Astrocyte (in vitro differentiated cells and primary cell): Measurements from ENCODE around the gene MKKS. TPM values are rescaled to one million over a fixed set of nuclear protein-coding genes. Genes with fewer than 3 reads are reported as not detected.

Source experiments
- DNase-seq: peaks from one replicate; pipeline ENCODE4 v3.0.0-alpha.2; 2010; ENCODE audit warnings: low read depth
- FAIRE-seq: peaks from 2 replicates; lab custom pipeline; 2011; peaks lifted over from hg19 to GRCh38; lab: Jason Lieb, UNC
- H2AFZ ChIP-seq: 2 replicates; pipeline ENCODE4 v1.6.0; 2012; ENCODE audit warnings: low read depth, low read length, inconsistent platforms
- H3K27ac ChIP-seq: 2 replicates; pipeline ENCODE4 v1.5.1; 2011; ENCODE audit warnings: low read depth, low read length, inconsistent platforms
- H3K27me3 ChIP-seq: 2 replicates; pipeline ENCODE4 v1.6.0; 2011; ENCODE audit warnings: low read length, inconsistent platforms; ENCODE audit not compliant: insufficient read depth
- H3K36me3 ChIP-seq: 2 replicates; pipeline ENCODE4 v1.5.1; 2011; ENCODE audit warnings: low read length, inconsistent platforms; ENCODE audit not compliant: insufficient read depth
- H3K4me1 ChIP-seq: 2 replicates; pipeline ENCODE4 v1.5.1; 2011; ENCODE audit warnings: low read length, inconsistent platforms; ENCODE audit not compliant: insufficient read depth
- H3K4me2 ChIP-seq: 2 replicates; pipeline ENCODE4 v1.6.0; 2012; ENCODE audit warnings: low read length, inconsistent platforms
- H3K4me3 ChIP-seq: 2 replicates; pipeline ENCODE4 v1.5.1; 2011; ENCODE audit warnings: low read depth, mild to moderate bottlenecking, low read length, inconsistent platforms; ENCODE audit not compliant: insufficient read depth
- H3K79me2 ChIP-seq: 2 replicates; pipeline ENCODE4 v1.6.0; 2012; ENCODE audit warnings: mild to moderate bottlenecking, low read length, inconsistent platforms; ENCODE audit not compliant: insufficient read depth
- H3K9ac ChIP-seq: 2 replicates; pipeline ENCODE4 v1.6.0; 2012; ENCODE audit warnings: mild to moderate bottlenecking, low read length, inconsistent platforms
- H3K9me3 ChIP-seq: 2 replicates; pipeline ENCODE4 v1.5.1; 2012; ENCODE audit warnings: low read depth, mild to moderate bottlenecking, low read length, inconsistent platforms; ENCODE audit not compliant: insufficient read depth
- H4K20me1 ChIP-seq: 2 replicates; pipeline ENCODE4 v1.6.0; 2012; ENCODE audit warnings: low read length, inconsistent platforms; ENCODE audit not compliant: insufficient read depth
- H3K27ac Mint-ChIP-seq: one replicate; pipeline ENCODE4 v1.8.0; 2021; ENCODE audit warnings: mild to moderate bottlenecking, mixed read lengths; ENCODE audit not compliant: unreplicated experiment
- H3K27me3 Mint-ChIP-seq: one replicate; pipeline ENCODE4 v1.8.0; 2021; ENCODE audit warnings: low read depth, mixed read lengths; ENCODE audit not compliant: unreplicated experiment
- H3K36me3 Mint-ChIP-seq: one replicate; pipeline ENCODE4 v1.8.0; 2021; ENCODE audit warnings: low read depth, mixed read lengths; ENCODE audit not compliant: unreplicated experiment
- H3K4me1 Mint-ChIP-seq: one replicate; pipeline ENCODE4 v1.8.0; 2021; ENCODE audit warnings: low read depth, mixed read lengths; ENCODE audit not compliant: unreplicated experiment
- H3K4me3 Mint-ChIP-seq: one replicate; pipeline ENCODE4 v1.8.0; 2021; ENCODE audit warnings: mild to moderate bottlenecking, moderate library complexity, mixed read lengths; ENCODE audit not compliant: unreplicated experiment
- H3K9me3 Mint-ChIP-seq: one replicate; pipeline ENCODE4 v1.8.0; 2021; ENCODE audit warnings: mild to moderate bottlenecking, mixed read lengths; ENCODE audit not compliant: unreplicated experiment
- CTCF ChIP-seq: IDR thresholded peaks from 2 replicates; pipeline ENCODE4 v1.5.1; 2011; ENCODE audit warnings: low read depth, mild to moderate bottlenecking, inconsistent platforms, low read length, moderate library complexity; ENCODE audit not compliant: insufficient read depth
- EZH2 ChIP-seq: IDR thresholded peaks from 2 replicates; pipeline ENCODE4 v1.6.1; 2012; ENCODE audit warnings: mild to moderate bottlenecking, low read length, inconsistent platforms; ENCODE audit not compliant: insufficient read depth
- total RNA-seq: library from RNA; stranded (reverse); gene quantifications from 2 replicates; pipeline ENCODE4 v1.2.1, GENCODE V29; 2021

Gene MKKS
- total RNA-seq, 1 donor from 2014 or later, result 13.4 TPM

GRCh38 chr20:10368702-10369041, 65.3 kb downstream of the MKKS start:
- H3K9me3 ChIP-seq, result no peaks in the 10 kb centered on the region
- TF ChIP-seq EZH2, result no peak
- TF ChIP-seq CTCF, result no peak
- H3K4me1 ChIP-seq, result peaks cover 10% of the 10 kb centered on the region
- no peak overlapping the region for H3K4me3 Mint-ChIP-seq
- no peaks in the 10 kb centered on the region for H4K20me1 ChIP-seq
- H3K9ac ChIP-seq, result no peak overlapping the region
- DNase-seq (no peak), FAIRE-seq (no peak)
- no peak overlapping the region for H3K27ac ChIP-seq
- H3K79me2 ChIP-seq, result no peaks in the 10 kb centered on the region
- H3K36me3 Mint-ChIP-seq, result no peaks in the 10 kb centered on the region
- peaks cover 2% of the 10 kb centered on the region for H3K27me3 ChIP-seq
- H3K4me2 ChIP-seq, result no peak overlapping the region
- no peak overlapping the region for H2AFZ ChIP-seq
- H3K27me3 Mint-ChIP-seq, result peaks cover 5% of the 10 kb centered on the region
- no peak overlapping the region for H3K27ac Mint-ChIP-seq
- H3K4me3 ChIP-seq, result no peak overlapping the region
- peaks cover 9% of the 10 kb centered on the region for H3K4me1 Mint-ChIP-seq
- no peaks in the 10 kb centered on the region for H3K9me3 Mint-ChIP-seq
- no peaks in the 10 kb centered on the region for H3K36me3 ChIP-seq

- Histone ChIP-seq H2AFZ (no peak overlapping the region), H3K4me3 (no peak overlapping the region), H3K79me2 (no peaks in the 10 kb centered on the region), H3K27ac (no peak overlapping the region), H3K4me2 (no peak overlapping the region), H3K4me1 (peaks cover 10% of the 10 kb centered on the region), H4K20me1 (no peaks in the 10 kb centered on the region), H3K36me3 (no peaks in the 10 kb centered on the region), H3K9ac (no peak overlapping the region), H3K9me3 (no peaks in the 10 kb centered on the region), H3K27me3 (peaks cover 2% of the 10 kb centered on the region)
- Mint-ChIP-seq H3K4me3 (no peak overlapping the region), H3K27ac (no peak overlapping the region), H3K27me3 (peaks cover 5% of the 10 kb centered on the region), H3K4me1 (peaks cover 9% of the 10 kb centered on the region), H3K9me3 (no peaks in the 10 kb centered on the region), H3K36me3 (no peaks in the 10 kb centered on the region)
- TF ChIP-seq EZH2, result no peak
- TF ChIP-seq CTCF, result no peak
- DNase-seq, result no peak
- no peak for FAIRE-seq
These were observed 65.9 kb downstream of the MKKS start for GRCh38 chr20:10367943-10368701.

GRCh38 chr20:10367693-10367942, 66.4 kb downstream of the MKKS start:
- Mint-ChIP-seq H3K9me3 (no peaks in the 10 kb centered on the region), H3K4me1 (peaks cover 9% of the 10 kb centered on the region), H3K27ac (no peak overlapping the region), H3K27me3 (peaks cover 5% of the 10 kb centered on the region), H3K36me3 (no peaks in the 10 kb centered on the region), H3K4me3 (no peak overlapping the region)
- Histone ChIP-seq H3K4me2 (no peak overlapping the region), H3K4me3 (no peak overlapping the region), H3K9me3 (no peaks in the 10 kb centered on the region), H3K27me3 (peaks cover 5% of the 10 kb centered on the region), H3K4me1 (peaks cover 10% of the 10 kb centered on the region), H3K36me3 (no peaks in the 10 kb centered on the region), H3K27ac (no peak overlapping the region), H4K20me1 (no peaks in the 10 kb centered on the region), H2AFZ (no peak overlapping the region), H3K9ac (no peak overlapping the region), H3K79me2 (no peaks in the 10 kb centered on the region)
- TF ChIP-seq CTCF, result no peak
- no peak for TF ChIP-seq EZH2
- FAIRE-seq (no peak), DNase-seq (no peak)
